Kidney (tissue), 14 donors: ENCODE data around the gene CFAP43. TPM values are rescaled to one million over a fixed set of nuclear protein-coding genes. Genes with fewer than 3 reads are reported as not detected.

Source experiments
- DNase-seq, 5 donors: peaks; one replicate each; pipeline ENCODE4 v3.0.0-alpha.2; 2013 to 2020
- FAIRE-seq: peaks from 2 replicates; lab custom pipeline; 2012; peaks lifted over from hg19 to GRCh38; lab: Jason Lieb, UNC
- H3K27ac ChIP-seq, 2 donors: one replicate each; pipeline ENCODE4 v1.7.0; 2013; ENCODE audit warnings: low read depth in 2 of 2, low read length in 2 of 2, inconsistent platforms in 1 of 2
- H3K27me3 ChIP-seq: one replicate; pipeline ENCODE4 v1.7.1; 2013; ENCODE audit warnings: low read length, inconsistent platforms; ENCODE audit not compliant: control insufficient read depth, insufficient read depth
- H3K36me3 ChIP-seq, 3 donors: one replicate each; pipeline versions ENCODE4 v1.7.0 to v1.7.1; 2013; ENCODE audit warnings: low read length in 3 of 3, control low read depth in 1 of 3, inconsistent platforms in 1 of 3; ENCODE audit not compliant: insufficient read depth in 3 of 3, control insufficient read depth in 2 of 3
- H3K4me1 ChIP-seq, 3 donors: one replicate each; pipeline versions ENCODE4 v1.7.0 to v1.7.1; 2013; ENCODE audit warnings: low read length in 3 of 3, inconsistent platforms in 1 of 3, low read depth in 1 of 3; ENCODE audit not compliant: control insufficient read depth in 2 of 3, insufficient read depth in 2 of 3
- H3K4me3 ChIP-seq, 3 donors: one replicate each; pipeline versions ENCODE4 v1.7.0 to v1.8.1; 2013; ENCODE audit warnings: low read length in 3 of 3, control low read depth in 1 of 3, inconsistent platforms in 1 of 3
- H3K9ac ChIP-seq, 3 donors: one replicate each; pipeline versions ENCODE4 v1.7.0 to v1.7.1; 2013; ENCODE audit warnings: low read length in 3 of 3, control low read depth in 1 of 3, inconsistent platforms in 1 of 3
- H3K9me3 ChIP-seq, 3 donors: one replicate each; pipeline versions ENCODE4 v1.7.0 to v1.7.1; 2013; ENCODE audit warnings: low read length in 3 of 3, control low read depth in 1 of 3, inconsistent platforms in 1 of 3; ENCODE audit not compliant: control insufficient read depth in 2 of 3, insufficient read depth in 1 of 3
- CTCF ChIP-seq: IDR thresholded peaks from 3 replicates; pipeline ENCODE4 v1.5.1; 2012; ENCODE audit warnings: mild to moderate bottlenecking, moderate library complexity, borderline replicate concordance; ENCODE audit not compliant: insufficient read depth; ENCODE audit errors: extremely low read depth
- intact Hi-C: fragments of 100-400 bp; cut with DNase I; formaldehyde crosslinking; loops from one replicate; pipeline ENCODE4 v1.11.1; 2022
- polyA plus RNA-seq: library from polyadenylated mRNA; stranded (reverse); fragments of 350-450 nt; fragmentation: Illumina TruSeq; extraction: RNeasy Lipid Tissue Mini Kit (QIAGEN cat#74804); gene quantifications from one replicate; pipeline ENCODE4 v1.2.3, GENCODE V29; 2014; ENCODE audit warnings: low read depth, low replicate concordance; ENCODE audit not compliant: insufficient read depth
- total RNA-seq: library from RNA; stranded (reverse); fragmentation: NEBNext Ultra II Directional; extraction: Animal tissue kit (Norgen Biotek cat#: 25700); gene quantifications from one replicate; pipeline ENCODE4 v1.2.1, GENCODE V29; 2021
- donor health status: control.
- donor health status: control.
- donor health status: control.
- donor health status: control.
- donor health status: control.
- donor health status: DM: yes; HTN: yes; CAD: no.
- donor health status: Normal renal cell carcinoma (clear cell type).

CFAP43 gene
- total and polyA plus RNA-seq, 2 donors from 2014 or later: 3.1 to 7.2 TPM

- DNase-seq (no peak), FAIRE-seq (no peak)
- no peaks in the 10 kb centered on the region for H3K9me3 ChIP-seq
- no peaks in the 10 kb centered on the region for H3K36me3 ChIP-seq
- no peaks in the 10 kb centered on the region for H3K27me3 ChIP-seq
- no peaks in the 10 kb centered on the region for H3K4me1 ChIP-seq
- no peak for TF ChIP-seq CTCF
- no peak overlapping the region for H3K4me3 ChIP-seq
- H3K9ac ChIP-seq: no peak overlapping the region
- intact Hi-C loops: no loop called here
- no peak overlapping the region for H3K27ac ChIP-seq
Measured at GRCh38 chr10:104130041-104130440, 102.1 kb downstream of the CFAP43 start.

GRCh38 chr10:104128214-104128613 is 104.0 kb downstream of the CFAP43 start:
- no peak for TF ChIP-seq CTCF

GRCh38 chr10:104127411-104127810 is 104.8 kb downstream of the CFAP43 start:
- Histone ChIP-seq H3K9ac (no peak overlapping the region), H3K4me1 (no peaks in the 10 kb centered on the region), H3K4me3 (no peak overlapping the region), H3K27ac (no peak overlapping the region), H3K9me3 (no peaks in the 10 kb centered on the region), H3K36me3 (no peaks in the 10 kb centered on the region), H3K27me3 (no peaks in the 10 kb centered on the region)
- FAIRE-seq (no peak), DNase-seq (peak in 3 of 5 donors; percentile 12 to 22 (median 14))
- no peak for TF ChIP-seq CTCF
- intact Hi-C loops: no loop called here

More at GRCh38 chr10:104128214-104128613, 104.0 kb downstream of the CFAP43 start:
- no peak for DNase-seq
- no peaks in the 10 kb centered on the region for H3K4me1 ChIP-seq
- H3K36me3 ChIP-seq: no peaks in the 10 kb centered on the region
- no peak for FAIRE-seq
- H3K9ac ChIP-seq: no peak overlapping the region
- H3K4me3 ChIP-seq: no peak overlapping the region
- intact Hi-C loops: no loop called here
- H3K9me3 ChIP-seq: no peaks in the 10 kb centered on the region
- no peaks in the 10 kb centered on the region for H3K27me3 ChIP-seq
- H3K27ac ChIP-seq: no peak overlapping the region

- FAIRE-seq (peak; percentile 54), DNase-seq (peak in 2 of 5 donors; percentile 17 to 25)
- intact Hi-C loops: no loop called here
- no peak overlapping the region for H3K27ac ChIP-seq
- no peak overlapping the region for H3K9ac ChIP-seq
- peaks cover 2 to 10% (median 5%) of the 10 kb centered on the region in 3 donors for H3K4me1 ChIP-seq
- H3K27me3 ChIP-seq: no peaks in the 10 kb centered on the region
- H3K9me3 ChIP-seq: no peaks in the 10 kb centered on the region
- H3K4me3 ChIP-seq: no peak overlapping the region
- no peak for TF ChIP-seq CTCF
- H3K36me3 ChIP-seq: no peaks in the 10 kb centered on the region
Measured at GRCh38 chr10:104123397-104123796, 108.8 kb downstream of the CFAP43 start.
